IPS-18a (cell line): ENCODE data around the gene TAGLN3.

Source experiments
- H3K27ac ChIP-seq: one replicate; pipeline ENCODE4 v1.5.1; 2013; ENCODE audit warnings: low read length
- H3K27me3 ChIP-seq: one replicate; pipeline ENCODE4 v1.6.1; 2013; ENCODE audit warnings: mild to moderate bottlenecking, low read length; ENCODE audit not compliant: control insufficient read depth, insufficient read depth
- H3K36me3 ChIP-seq: one replicate; pipeline ENCODE4 v1.6.1; 2013; ENCODE audit warnings: low read depth, low read length; ENCODE audit not compliant: control insufficient read depth
- H3K4me1 ChIP-seq: one replicate; pipeline ENCODE4 v1.6.1; 2013; ENCODE audit warnings: low read depth, low read length; ENCODE audit not compliant: control insufficient read depth
- H3K4me3 ChIP-seq: one replicate; pipeline ENCODE4 v1.5.1; 2013; ENCODE audit warnings: low read length
- H3K9ac ChIP-seq: one replicate; pipeline ENCODE4 v1.6.1; 2013; ENCODE audit warnings: mild to moderate bottlenecking, low read length, moderate library complexity
- H3K9me3 ChIP-seq: one replicate; pipeline ENCODE4 v1.6.1; 2013; ENCODE audit warnings: low read depth, low read length; ENCODE audit not compliant: control insufficient read depth

The TAGLN3 gene

GRCh38 chr3:112002096-112002971, 3.6 kb downstream of the TAGLN3 start:
- H3K4me3 ChIP-seq, result no peak overlapping the region
- H3K27ac ChIP-seq, result no peak overlapping the region
- H3K4me1 ChIP-seq, result peaks cover 21% of the 10 kb centered on the region
- H3K27me3 ChIP-seq, result peaks cover 37% of the 10 kb centered on the region
- no peaks in the 10 kb centered on the region for H3K9me3 ChIP-seq
- no peak overlapping the region for H3K9ac ChIP-seq
- H3K36me3 ChIP-seq, result peaks cover 14% of the 10 kb centered on the region

DNA sequence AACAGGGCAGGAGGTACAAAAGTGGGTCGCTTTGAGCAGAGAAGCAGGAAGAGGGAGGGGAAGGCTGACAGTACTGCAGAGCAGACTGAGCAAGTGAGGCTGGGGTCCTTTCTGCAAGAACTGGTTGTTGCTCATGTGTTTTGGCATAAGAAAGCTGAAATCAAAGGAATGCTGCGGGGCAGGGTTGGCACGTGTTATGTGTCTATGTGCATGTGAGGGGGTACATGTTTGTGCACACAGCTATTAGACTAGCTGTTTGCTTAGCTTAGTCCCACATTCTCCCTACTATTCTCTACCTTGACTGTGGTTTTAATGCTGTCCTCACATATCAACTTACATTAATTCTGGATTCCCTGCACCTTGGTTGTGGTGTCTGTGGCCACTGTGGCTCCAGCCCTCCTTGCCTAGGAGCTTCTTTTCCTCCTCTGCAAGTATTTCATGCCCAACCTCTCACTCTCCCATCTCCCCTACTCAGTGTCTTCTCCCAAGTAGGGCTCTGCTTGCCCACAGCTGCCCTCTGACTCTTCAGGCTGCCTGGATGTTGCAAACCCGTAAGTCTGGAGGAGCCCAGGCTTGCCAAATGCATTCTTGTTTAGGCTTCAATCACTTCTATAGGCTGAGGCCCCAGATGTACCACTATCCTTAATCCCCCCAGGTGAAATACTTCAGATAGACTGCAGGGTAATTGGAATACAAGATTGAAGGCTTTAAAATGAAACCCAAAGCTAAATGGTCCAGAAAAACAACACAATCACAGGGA, 4.8 kb downstream of the TAGLN3 start:
- peaks cover 31% of the 10 kb centered on the region for H3K27me3 ChIP-seq
- H3K9ac ChIP-seq, result no peak overlapping the region
- no peak overlapping the region for H3K27ac ChIP-seq

GRCh38 chr3:112004187-112004586, 5.5 kb downstream of the TAGLN3 start:
- H3K9me3 ChIP-seq, result no peaks in the 10 kb centered on the region
- H3K9ac ChIP-seq, result no peak overlapping the region
- no peak overlapping the region for H3K27ac ChIP-seq
- H3K4me3 ChIP-seq, result no peak overlapping the region
- H3K4me1 ChIP-seq, result peaks cover 21% of the 10 kb centered on the region
- H3K36me3 ChIP-seq, result peaks cover 14% of the 10 kb centered on the region
- peaks cover 31% of the 10 kb centered on the region for H3K27me3 ChIP-seq

More for the DNA sequence above, 4.8 kb downstream of the TAGLN3 start:
- Histone ChIP-seq H3K4me3 (no peak overlapping the region), H3K36me3 (peaks cover 14% of the 10 kb centered on the region), H3K9me3 (no peaks in the 10 kb centered on the region), H3K4me1 (peaks cover 21% of the 10 kb centered on the region)

GRCh38 chr3:112004669-112005068, 5.9 kb downstream of the TAGLN3 start:
- H3K9ac ChIP-seq, result no peak overlapping the region
- no peak overlapping the region for H3K4me3 ChIP-seq
- H3K9me3 ChIP-seq, result no peaks in the 10 kb centered on the region
- peaks cover 14% of the 10 kb centered on the region for H3K36me3 ChIP-seq
- peaks cover 20% of the 10 kb centered on the region for H3K4me1 ChIP-seq
- H3K27me3 ChIP-seq, result peaks cover 26% of the 10 kb centered on the region
- H3K27ac ChIP-seq, result no peak overlapping the region

DNA sequence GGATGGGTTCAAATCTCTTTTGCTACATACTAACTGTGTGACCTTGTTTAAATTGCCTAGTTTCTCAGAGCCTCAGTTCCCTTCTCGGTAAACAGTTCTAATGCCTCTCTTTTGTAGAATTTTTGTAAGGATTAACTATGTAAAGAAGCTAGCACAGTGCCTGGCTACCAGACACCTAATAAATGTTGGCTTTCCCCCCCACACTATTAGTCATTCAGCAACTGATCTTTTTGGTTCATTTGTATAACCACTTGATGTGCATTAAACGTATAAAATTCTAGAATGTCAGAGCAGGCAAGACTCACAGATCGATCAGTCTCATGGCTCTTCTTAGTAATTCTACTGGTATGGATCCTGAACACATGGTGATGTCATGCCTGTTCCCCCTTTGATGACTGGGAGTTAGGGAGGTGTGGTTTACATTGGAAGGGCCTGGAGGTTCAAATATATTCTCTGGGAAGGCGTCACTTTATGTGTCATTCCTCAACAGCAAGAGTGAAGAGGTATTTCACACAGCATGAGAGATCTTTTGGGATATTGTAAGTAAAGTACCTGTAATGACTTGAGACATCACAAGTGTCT, 6.5 kb downstream of the TAGLN3 start:
- Histone ChIP-seq H3K9ac (no peak overlapping the region), H3K27ac (no peak overlapping the region), H3K36me3 (peaks cover 14% of the 10 kb centered on the region), H3K27me3 (peaks cover 21% of the 10 kb centered on the region), H3K9me3 (no peaks in the 10 kb centered on the region), H3K4me1 (peaks cover 15% of the 10 kb centered on the region), H3K4me3 (no peak overlapping the region)

DNA sequence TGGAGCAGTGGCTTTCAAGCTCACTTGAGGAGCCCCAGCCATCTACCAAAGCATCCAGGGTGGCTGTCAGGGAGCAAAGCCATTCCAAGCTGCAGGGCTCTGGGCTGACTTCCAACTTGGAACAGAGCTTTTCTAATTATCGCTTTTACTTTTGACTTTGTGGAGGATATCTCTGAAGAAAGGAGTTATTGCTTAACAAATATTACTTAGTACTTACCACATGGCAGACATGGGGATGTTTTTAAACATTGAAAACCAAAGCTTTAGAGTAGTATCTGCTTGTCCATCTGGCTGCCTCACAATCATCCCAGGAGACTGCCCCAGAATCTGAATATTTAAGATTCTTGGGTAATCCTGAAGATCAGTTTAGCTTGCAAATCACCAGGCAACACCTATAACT, 8.9 kb downstream of the TAGLN3 start:
- Histone ChIP-seq H3K4me3 (no peak overlapping the region), H3K36me3 (peaks cover 19% of the 10 kb centered on the region), H3K9me3 (no peaks in the 10 kb centered on the region), H3K27me3 (peaks cover 1% of the 10 kb centered on the region), H3K27ac (no peak overlapping the region), H3K9ac (no peak overlapping the region), H3K4me1 (no peaks in the 10 kb centered on the region)

DNA sequence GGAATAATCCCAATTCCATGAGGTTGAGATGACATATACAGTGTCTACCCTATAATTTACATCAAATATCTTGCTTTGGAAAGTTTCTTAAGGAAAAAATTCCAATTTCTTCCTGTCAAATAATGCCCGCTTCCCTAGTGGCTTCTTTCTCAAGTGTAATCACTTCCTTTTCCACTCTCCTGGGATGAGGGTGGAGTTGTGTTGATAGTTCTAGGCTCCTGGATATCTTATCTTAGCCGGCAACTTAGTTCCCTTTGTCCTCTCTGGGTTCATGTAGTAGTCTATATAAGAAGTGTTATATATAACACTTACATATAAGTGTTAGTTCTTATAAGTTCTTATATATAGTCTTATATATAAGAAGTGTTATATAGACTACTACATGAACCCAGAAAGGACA, 10.9 kb downstream of the TAGLN3 start:
- H3K27me3 ChIP-seq, result no peaks in the 10 kb centered on the region
- no peak overlapping the region for H3K4me3 ChIP-seq
- no peaks in the 10 kb centered on the region for H3K4me1 ChIP-seq
- H3K36me3 ChIP-seq, result peaks cover 15% of the 10 kb centered on the region
- no peak overlapping the region for H3K27ac ChIP-seq
- no peaks in the 10 kb centered on the region for H3K9me3 ChIP-seq
- H3K9ac ChIP-seq, result no peak overlapping the region

DNA sequence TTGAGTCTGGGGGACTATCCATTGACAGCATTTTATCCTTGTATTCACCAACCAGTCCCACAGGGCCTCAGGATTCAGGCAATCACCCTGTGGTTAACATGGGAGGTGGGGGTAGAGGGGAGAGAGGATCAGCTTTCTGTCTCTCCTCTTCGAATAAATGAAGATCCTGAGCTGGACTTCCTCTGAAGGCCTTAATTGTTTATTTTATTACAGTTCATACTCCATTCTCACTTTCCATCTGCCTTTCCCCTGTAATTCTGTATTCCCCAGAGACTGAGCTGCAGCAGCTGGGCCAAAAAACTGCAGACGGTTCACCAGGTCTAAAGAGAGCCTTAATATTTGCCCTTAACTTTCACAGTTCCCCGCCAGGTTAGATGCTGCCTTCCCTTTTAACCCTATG, 11.9 kb downstream of the TAGLN3 start:
- Histone ChIP-seq H3K4me1 (no peaks in the 10 kb centered on the region), H3K36me3 (peaks cover 9% of the 10 kb centered on the region), H3K27ac (no peak overlapping the region), H3K4me3 (no peak overlapping the region), H3K27me3 (no peaks in the 10 kb centered on the region), H3K9me3 (no peaks in the 10 kb centered on the region), H3K9ac (no peak overlapping the region)

DNA sequence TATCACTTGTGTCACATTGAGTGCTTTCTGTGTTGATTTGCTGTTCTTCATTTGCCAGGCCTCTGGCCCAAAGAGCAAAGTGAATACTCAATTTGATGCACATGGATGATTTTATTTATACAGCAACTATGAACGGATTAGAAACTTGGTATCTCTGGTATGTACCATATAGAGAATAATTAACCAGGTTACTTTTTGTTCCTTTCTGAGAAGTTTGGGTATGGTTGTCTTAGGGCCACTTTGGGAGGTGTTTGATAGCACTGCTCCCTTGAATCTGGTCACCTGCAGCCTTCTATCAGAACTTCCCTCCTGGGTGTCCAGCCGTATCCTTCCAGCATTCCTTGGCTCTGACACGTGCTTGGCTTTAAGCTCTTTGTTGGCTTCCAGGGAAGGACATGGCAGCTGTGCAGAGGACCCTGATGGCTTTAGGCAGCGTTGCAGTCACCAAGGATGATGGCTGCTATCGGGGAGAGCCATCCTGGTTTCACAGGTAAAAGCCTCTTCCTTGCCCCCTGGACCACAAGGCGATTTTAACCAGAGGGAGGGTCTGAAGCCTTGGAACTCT, 12.7 kb downstream of the TAGLN3 start:
- Histone ChIP-seq H3K4me3 (no peak overlapping the region), H3K9ac (no peak overlapping the region), H3K27ac (no peak overlapping the region), H3K36me3 (peaks cover 6% of the 10 kb centered on the region), H3K27me3 (no peaks in the 10 kb centered on the region), H3K9me3 (no peaks in the 10 kb centered on the region), H3K4me1 (no peaks in the 10 kb centered on the region)

- Histone ChIP-seq H3K4me1 (no peaks in the 10 kb centered on the region), H3K9ac (no peak overlapping the region), H3K4me3 (no peak overlapping the region), H3K27ac (no peak overlapping the region), H3K36me3 (peaks cover 6% of the 10 kb centered on the region), H3K9me3 (no peaks in the 10 kb centered on the region), H3K27me3 (no peaks in the 10 kb centered on the region)
Observed at GRCh38 chr3:112012205-112012992, 13.7 kb downstream of the TAGLN3 start.
